TTC549 (cell line): ENCODE results near the gene C22orf15.

Experiments
- FAIRE-seq: peaks from 2 replicates; lab custom pipeline; 2012; peaks lifted over from hg19 to GRCh38; lab: Jason Lieb, UNC

C22orf15 gene

GRCh38 chr22:23773483-23774113, 10.8 kb downstream of the C22orf15 start:
- no peak for FAIRE-seq

- FAIRE-seq = no peak
Observed at GRCh38 chr22:23774114-23774921, 11.5 kb downstream of the C22orf15 start.

GRCh38 chr22:23774922-23775436, 12.2 kb downstream of the C22orf15 start:
- no peak for FAIRE-seq

- no peak for FAIRE-seq
Observed at GRCh38 chr22:23775779-23776375, 13.1 kb downstream of the C22orf15 start.

GRCh38 chr22:23777776-23778576, 15.2 kb downstream of the C22orf15 start:
- no peak for FAIRE-seq

- FAIRE-seq = no peak
Observed at GRCh38 chr22:23778577-23778900, 15.7 kb downstream of the C22orf15 start.

DNA sequence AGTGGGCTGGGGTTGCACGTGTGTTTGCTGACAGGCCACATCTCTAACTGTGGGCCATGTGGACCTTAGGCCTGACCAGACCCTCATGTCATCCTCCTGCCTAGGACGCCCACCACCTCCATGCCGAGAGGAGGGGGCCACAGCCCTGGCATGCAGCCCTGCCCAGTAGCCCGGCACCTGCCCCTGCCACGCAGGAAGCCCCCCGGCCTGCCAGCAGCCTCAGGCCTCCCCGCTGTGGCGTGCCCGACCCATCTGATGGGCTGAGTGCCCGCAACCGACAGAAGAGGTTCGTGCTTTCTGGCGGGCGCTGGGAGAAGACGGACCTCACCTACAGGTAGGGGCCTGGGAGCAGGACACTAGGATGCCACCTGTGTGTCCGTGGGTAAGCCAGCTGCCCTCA, 16.3 kb downstream of the C22orf15 start:
- no peak for FAIRE-seq

GRCh38 chr22:23779731-23780130, 16.9 kb downstream of the C22orf15 start:
- no peak for FAIRE-seq

DNA sequence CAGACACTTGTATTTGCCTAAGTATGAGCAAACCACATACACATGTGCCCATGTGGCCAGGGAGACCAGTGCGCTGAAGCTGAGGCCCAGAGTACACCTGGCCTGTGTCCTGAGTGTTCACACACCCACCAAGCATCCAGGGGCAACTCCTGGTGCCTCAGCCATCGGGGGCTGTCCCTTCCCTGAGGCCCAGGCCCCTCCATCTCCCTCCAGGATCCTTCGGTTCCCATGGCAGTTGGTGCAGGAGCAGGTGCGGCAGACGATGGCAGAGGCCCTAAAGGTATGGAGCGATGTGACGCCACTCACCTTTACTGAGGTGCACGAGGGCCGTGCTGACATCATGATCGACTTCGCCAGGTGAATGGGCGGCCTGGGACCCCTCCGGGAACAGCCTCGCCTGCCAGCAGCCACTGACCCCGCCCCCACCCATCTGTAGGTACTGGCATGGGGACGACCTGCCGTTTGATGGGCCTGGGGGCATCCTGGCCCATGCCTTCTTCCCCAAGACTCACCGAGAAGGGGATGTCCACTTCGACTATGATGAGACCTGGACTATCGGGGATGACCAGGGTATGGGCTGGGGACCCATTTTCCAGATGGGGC, 17.5 kb downstream of the C22orf15 start:
- FAIRE-seq = no peak

DNA sequence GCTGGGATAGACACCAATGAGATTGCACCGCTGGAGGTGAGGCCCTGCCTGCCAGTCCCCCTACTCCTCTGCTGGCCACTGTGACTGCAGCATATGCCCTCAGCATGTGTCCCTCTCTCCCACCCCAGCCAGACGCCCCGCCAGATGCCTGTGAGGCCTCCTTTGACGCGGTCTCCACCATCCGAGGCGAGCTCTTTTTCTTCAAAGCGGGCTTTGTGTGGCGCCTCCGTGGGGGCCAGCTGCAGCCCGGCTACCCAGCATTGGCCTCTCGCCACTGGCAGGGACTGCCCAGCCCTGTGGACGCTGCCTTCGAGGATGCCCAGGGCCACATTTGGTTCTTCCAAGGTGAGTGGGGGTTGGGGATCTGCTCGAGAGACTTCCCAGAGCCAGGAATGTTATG, 18.3 kb downstream of the C22orf15 start:
- no peak for FAIRE-seq

DNA sequence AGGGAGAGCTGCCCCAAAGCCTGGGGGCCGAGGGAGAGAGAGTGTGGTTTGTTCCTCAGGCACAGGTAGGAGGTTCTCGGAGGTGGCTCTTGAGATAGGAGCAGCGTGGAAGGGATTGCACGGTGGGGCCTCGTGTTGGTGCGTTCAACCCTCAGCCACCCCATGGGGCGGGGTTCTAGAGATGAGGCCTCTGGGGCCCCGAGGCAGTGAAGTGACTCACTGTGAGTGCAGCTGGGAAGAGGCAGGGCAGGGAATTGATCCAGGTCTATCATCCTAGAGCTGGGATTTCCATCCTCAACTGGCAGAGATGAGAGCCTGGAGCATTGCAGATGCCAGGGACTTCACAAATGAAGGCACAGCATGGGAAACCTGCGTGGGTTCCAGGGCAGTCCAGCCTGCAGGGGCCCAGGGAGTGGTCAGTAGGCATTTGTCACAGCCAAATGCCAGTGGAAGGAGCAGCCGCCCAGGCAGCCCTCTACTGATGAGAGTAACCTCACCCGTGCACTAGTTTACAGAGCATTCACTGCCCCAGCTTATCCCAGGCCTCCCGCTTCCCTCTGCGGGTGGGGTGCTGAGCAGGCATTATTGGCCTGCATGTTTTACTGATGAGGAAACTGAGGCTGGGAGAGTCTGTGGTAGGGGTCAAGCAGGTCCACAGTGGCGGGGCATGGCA, 18.9 kb downstream of the C22orf15 start:
- no peak for FAIRE-seq

GRCh38 chr22:23782252-23782651, 19.5 kb downstream of the C22orf15 start:
- FAIRE-seq = no peak

DNA sequence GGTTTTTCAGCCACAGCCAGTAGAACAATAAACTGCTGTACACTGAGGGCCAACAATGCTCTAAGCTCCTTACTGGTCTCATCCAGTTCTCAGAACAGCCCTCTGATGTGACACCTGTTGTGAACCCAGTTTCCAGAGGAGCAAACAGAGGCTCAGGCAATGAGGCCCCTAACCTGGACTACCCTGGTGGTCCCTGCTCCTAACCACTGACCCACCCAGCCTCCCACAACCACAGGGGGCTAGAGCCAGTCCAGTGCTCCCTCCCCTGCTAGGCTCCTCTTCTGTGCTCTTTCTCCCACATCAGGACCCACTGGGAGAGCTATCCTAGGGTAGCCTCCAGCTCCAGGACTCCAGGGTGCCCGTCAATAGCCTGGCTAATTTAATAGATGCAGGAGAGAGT, 19.9 kb downstream of the C22orf15 start:
- no peak for FAIRE-seq

DNA sequence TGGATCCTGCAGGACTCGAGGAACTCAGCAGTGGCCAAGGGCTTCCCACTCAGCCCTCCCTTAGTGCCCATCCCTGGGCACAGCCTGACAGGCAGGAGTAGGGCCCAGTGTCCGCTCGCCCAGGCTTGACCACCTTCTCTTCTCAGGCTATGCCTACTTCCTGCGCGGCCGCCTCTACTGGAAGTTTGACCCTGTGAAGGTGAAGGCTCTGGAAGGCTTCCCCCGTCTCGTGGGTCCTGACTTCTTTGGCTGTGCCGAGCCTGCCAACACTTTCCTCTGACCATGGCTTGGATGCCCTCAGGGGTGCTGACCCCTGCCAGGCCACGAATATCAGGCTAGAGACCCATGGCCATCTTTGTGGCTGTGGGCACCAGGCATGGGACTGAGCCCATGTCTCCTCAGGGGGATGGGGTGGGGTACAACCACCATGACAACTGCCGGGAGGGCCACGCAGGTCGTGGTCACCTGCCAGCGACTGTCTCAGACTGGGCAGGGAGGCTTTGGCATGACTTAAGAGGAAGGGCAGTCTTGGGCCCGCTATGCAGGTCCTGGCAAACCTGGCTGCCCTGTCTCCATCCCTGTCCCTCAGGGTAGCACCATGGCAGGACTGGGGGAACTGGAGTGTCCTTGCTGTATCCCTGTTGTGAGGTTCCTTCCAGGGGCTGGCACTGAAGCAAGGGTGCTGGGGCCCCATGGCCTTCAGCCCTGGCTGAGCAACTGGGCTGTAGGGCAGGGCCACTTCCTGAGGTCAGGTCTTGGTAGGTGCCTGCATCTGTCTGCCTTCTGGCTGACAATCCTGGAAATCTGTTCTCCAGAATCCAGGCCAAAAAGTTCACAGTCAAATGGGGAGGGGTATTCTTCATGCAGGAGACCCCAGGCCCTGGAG, 20.7 kb downstream of the C22orf15 start:
- no peak for FAIRE-seq

GRCh38 chr22:23784215-23784732, 21.5 kb downstream of the C22orf15 start:
- FAIRE-seq = no peak

GRCh38 chr22:23786261-23786710, 23.5 kb downstream of the C22orf15 start:
- no peak for FAIRE-seq

DNA sequence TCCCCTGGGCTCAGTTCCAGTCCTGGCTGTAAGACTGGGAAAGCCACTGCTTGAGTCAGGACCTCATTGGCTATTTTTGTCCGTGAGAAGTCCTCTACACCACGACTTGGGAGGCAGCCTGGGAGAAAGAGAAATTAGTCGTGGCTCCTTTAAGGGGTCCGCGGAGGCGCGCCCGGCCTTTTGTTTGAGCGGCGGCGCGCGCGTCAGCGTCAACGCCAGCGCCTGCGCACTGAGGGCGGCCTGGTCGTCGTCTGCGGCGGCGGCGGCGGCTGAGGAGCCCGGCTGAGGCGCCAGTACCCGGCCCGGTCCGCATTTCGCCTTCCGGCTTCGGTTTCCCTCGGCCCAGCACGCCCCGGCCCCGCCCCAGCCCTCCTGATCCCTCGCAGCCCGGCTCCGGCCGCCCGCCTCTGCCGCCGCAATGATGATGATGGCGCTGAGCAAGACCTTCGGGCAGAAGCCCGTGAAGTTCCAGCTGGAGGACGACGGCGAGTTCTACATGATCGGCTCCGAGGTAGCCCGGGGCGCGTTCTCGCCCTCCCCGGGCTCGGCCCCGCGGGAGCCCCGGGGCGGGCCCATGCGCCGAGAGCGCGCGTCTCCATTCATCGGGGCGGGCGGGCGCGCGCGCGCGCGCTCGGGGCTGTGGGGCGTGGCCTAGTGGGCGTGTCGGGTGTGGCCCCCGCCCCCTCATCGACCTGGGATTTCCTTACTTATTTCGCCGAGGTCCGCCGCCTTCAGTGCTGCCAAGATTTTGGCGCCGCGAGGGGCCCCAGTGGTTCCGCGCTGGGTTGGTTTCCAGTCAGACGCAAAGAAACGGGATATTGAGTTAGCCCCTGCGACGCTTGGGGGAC, 24.2 kb downstream of the C22orf15 start, which contains the start of gene SMARCB1:
SMARCB1 (plus strand) TSS at position 215 of the 848 bp plus-strand sequence; CDS start at position 419, 204 bp downstream.
- no peak for FAIRE-seq

GRCh38 chr22:23787600-23787896, 24.8 kb downstream of the C22orf15 start:
- no peak for FAIRE-seq

DNA sequence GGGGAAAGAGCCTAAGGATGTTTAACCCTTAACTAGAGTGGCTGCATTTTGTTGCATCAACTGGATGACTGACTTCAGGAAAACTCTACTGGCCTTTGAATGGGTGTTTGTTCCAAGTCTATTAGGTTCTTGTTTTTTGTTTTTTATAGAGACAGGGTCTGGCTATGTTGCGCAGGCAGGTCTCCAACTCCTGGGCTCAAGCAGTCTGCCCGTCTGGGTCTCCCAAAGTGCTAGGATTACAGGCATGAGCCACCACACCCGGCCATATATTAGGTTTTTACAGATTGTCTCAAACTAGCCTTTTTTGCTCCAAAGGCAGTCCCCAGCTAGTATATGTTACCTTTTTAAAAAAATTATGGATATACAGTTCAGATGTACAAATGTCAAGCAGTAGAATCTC, 25.1 kb downstream of the C22orf15 start:
- no peak for FAIRE-seq
